ENCODE measurements around the gene COL17A1.

Gene COL17A1

DNA sequence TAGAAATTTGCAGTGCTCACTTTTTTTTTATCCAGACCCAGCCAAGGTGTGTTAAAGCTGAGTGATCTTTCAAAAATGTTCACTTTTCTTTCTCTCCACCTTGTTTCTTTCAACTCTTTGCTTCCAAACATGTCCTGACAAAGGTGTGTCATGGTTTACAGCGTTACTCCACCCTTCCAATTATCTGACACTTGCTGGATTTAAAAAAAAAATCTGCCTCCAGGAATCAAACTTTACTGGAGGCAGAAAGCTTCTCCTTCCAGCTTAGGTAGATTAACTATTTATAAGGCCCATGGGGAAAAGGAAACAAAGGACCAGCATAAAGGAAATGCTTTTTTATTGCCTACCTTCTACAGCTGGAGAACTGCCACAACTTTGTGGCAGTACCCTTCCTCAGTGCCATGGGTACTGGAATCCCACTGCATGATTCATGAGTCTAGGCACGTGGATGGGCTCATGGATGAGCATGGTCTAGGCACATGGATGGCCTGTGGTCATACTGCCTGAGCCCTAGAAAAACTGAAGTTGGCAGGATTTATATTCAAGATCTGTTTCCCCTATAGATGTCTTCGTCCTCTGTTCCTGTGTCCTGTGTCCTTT, at the start of gene COL17A1:
Gene COL17A1 (minus strand): TSS at position 80 of the 600 bp plus-strand sequence. CDS start 5,207 bp downstream, outside the sequence.
- no peak for DNase-seq

- no peak for DNase-seq
Observed at GRCh38 chr10:104130041-104130440, 44.4 kb upstream of the COL17A1 start.

DNA sequence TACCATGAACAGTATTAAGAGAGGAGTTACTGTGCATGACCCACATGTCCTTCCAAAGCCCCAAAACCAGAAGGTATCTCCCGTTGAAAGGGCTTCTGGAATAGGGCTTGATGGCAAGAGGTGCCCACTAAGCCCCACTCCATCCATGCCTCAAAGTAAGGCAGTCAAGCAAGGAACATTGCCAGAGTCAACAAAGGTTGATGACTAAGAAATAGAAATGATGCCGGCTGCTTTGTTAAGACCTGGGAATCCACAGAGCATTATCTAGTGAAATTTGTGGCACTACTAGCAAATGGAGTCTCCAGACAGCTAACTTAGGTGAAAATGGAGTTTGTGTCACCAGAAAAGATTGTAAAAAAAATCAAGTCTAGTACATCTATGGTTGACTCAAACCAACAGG, 42.5 kb upstream of the COL17A1 start:
- no peak for DNase-seq

DNA sequence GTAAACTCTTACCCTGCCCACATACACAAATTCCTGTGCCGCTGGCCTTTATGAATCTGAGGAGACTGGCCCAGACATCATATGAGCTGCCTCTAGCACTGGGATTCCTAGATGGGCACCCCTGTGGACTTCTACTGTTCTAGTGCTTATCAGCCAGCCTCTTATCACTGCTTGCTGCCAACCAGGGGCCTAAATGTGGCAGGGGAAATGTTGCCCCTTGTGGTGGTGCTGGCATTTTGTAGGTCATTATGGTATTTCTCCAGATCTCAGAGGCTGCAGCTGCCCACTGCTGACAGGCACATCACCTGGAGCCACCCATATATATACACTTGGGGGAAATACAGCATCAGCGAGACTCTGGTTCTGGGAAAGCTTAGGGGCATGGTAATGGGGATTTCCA, 41.7 kb upstream of the COL17A1 start:
- peak; percentile 11 for DNase-seq

DNA sequence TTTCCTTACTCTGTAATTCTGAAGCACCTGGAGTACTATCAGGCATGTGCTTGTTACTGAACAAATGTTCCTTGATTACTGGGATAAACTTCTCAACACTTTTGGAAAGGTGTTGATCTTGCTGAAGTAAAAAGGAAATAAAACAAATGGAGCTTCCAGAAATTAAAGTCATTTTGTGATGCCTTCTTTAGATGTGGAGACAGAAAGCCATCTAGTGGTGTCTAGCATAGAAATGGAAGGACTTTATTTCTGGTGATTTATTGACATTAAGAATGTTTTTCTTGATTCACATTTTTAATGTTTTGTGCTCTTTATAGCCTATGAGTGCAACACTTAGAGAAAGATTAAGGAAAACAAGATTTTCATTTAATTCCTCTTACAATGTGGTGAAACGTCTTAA, 37.7 kb upstream of the COL17A1 start:
- DNase-seq, result no peak

DNA sequence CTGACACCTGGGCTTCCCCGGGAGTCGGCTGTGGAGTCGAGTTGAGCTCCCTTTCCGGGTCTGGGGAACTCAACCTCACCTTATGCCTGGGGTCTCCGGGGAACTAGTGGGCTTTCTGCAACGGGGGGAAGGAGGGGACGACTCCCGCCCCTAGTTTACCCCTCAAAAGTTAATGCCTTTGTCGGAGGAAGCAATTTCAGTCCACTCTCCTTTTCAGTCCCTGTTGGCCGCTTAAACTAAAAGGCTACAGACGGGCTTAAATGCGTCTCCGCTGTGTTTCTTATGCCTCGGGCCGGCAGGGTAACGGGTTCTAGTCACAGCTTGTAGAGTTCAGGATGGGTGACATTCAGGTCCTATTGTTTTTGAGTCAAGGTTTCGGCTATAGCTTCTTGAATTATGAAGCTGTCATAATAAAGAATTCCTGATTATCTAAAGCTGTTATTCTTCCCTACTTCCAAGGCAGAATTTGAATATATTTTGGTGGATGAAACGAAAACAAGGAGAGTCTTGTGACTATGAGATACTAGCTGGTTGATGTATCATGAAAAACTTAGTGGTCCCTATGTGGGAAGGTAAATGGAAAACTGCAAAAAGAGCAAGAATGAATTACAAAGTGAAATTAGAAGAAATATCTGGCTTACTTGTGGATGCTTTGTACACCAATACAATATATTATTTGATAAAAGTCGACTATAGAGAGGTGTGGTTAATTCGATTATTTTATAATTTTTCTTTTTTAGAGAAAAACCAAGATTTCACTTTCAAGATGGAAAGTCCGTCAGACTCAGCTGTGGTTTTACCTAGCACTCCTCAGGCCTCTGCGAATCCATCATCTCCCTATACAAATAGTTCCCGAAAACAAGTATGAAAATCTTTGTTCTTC, 36.8 kb upstream of the COL17A1 start:
- no peak for DNase-seq

GRCh38 chr10:104121485-104122224, 36.0 kb upstream of the COL17A1 start, which contains the start of gene SFR1:
TSS of gene SFR1 (plus strand) at chr10:104122171. CDS start at chr10:104122184, 13 bp downstream.
- peak; percentile 99 for DNase-seq

GRCh38 chr10:104120903-104121484, 35.3 kb upstream of the COL17A1 start:
- peak; percentile 92 for DNase-seq

- DNase-seq, result no peak
Observed at GRCh38 chr10:104120512-104120902, 34.8 kb upstream of the COL17A1 start.

DNA sequence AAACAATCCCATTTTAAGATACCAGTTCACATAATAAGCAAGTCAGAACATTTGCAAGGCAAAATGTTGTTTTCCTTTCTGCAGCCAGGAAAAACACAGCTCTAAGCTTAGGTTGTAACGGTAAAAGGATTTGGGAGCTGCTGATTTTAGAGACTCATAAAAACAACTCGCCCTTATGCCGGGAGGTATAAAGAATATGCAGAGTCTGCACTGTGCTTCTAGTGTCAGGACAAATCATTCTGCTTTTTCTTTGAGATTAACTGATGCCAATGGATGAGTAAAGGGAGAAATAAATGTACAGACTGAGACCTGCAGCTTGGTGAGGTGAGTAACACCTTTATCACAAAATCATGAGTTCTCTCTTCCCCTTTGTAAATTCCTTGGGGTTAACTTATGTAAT, 34.3 kb upstream of the COL17A1 start:
- no peak for DNase-seq

- no peak for DNase-seq
Observed at GRCh38 chr10:104117839-104118323, 32.2 kb upstream of the COL17A1 start.

- no peak for DNase-seq
Observed at GRCh38 chr10:104113376-104113956, 27.8 kb upstream of the COL17A1 start.

- no peak for DNase-seq
Observed at GRCh38 chr10:104109908-104110662, 24.4 kb upstream of the COL17A1 start.

DNA sequence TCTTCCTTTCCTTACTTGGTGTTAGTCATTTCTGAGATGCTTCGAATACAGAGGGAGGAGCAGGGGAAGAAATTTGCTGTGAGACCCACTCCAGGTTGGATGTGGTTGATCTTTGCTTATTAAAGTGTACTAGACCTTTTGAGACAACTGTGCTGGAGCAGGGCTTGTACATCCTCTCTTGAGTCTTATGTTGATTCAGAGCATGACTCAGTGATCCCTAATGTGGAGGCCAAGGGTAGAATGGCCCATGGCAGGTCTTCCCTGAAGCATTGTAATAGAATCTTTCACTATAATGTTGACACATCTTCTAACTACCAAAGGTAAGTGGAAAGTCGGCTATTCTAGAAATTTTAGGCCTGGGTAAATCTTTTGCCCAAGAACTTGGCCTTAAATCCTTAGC, 19.2 kb upstream of the COL17A1 start:
- no peak for DNase-seq

DNA sequence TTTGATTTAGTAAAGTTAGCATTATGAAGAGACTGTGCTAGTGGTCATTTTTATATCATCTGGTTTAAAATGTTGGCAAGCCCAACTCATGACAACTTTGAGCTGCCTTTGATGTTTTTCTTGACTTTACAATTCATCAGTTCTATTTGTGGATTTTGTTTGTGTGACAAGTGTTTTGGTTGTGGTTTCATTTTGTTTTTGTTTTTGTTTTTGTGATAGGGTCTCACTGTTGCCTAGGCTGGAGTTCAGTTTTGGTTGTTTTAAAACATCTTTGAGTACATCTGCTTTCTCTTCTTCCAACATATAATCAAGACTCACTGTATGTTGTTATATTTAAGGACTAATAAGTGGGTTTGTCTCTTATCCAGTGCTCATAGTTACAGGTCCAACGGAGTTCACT, 18.7 kb upstream of the COL17A1 start:
- no peak for DNase-seq

- no peak for DNase-seq
Observed at GRCh38 chr10:104103956-104104355, 18.3 kb upstream of the COL17A1 start.

DNA sequence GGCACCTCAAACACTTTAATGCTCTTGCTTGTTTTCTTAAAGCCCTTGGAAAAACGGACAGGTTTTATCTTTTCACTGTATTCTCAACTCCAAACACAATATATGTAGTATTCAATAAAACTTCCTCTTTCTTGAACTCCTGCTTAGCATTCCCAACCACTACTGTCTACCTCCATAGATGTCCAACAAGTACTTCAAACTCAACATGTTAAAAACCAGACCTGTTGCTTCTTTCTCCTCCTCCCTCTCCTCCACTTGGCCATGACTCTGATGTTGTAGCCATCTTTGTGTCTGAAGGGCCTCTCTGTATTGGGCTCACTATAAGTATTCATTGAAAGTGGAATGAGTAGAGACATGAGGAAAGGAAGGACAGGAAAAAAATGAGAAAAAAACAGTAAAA, 16.2 kb upstream of the COL17A1 start:
- no peak for DNase-seq

DNA sequence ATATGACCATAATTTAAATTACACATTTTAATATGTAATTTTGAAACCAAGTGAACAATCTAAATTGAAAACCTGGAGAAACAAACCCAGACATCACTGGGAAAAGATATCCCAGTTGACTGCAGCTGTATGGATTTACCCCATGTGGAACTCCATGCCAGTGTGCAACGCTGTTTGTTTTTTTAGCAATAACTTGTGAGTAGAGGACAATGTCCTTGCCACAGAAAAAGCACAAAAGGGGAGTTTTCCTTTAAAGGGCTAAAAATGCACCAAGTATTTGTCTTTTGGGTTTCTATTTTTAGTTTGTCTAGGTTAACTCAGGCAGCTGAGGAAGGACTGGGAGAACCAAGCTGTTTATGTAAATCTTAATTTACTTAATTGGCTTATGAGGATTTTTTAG, 15.1 kb upstream of the COL17A1 start:
- no peak for DNase-seq

DNA sequence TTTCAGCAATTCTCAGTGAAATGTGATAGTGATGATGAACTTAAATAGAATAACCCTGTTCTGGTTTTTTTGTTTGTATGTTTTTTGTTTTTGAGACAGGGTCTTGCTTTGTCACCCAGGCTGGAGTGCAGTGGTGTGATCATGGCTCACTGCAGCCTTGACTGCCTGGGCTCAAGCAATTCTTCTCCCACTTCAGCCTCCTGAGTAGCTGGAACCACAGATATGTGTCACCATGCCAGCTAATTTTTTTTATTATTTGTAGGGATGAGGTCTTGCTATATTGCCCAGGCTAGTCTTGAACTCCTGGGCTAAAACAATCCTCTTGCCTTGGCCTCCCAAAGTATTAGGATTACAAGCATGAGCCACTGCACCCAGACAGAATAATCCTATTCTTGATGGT, 14.3 kb upstream of the COL17A1 start:
- DNase-seq, result no peak

DNA sequence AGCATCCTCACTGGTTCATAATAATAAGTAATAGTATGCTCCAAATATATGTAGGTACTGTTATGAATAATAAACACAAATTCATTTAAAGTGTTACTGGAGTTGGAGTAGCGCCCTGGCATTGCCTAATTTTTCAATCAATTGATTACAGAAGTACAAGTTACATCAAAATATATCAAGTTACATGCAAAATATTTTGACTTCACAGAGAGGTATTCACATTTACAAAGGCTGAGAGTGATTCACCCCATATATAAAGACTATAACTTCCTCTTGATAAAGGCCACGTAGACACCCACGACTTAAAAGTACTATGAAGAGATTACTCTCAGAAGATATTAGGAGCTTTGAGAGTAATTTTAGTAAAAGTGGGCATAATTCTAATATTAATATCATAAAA, 13.6 kb upstream of the COL17A1 start:
- DNase-seq, result no peak

- no peak for DNase-seq
Observed at GRCh38 chr10:104098358-104098925, 12.8 kb upstream of the COL17A1 start.

- DNase-seq, result no peak
Observed at GRCh38 chr10:104096692-104097091, 11.0 kb upstream of the COL17A1 start.

Data from stimulated activated CD4-positive, alpha-beta T cell treated with anti-CD3 and anti-CD28 coated beads, Interleukin-4, amount 100 ng/mL, for 24 hours (primary cell).